K562 (cell line): ENCODE results near the gene ADIG. TPM values are rescaled to one million over a fixed set of nuclear protein-coding genes. Genes with fewer than 3 reads are reported as not detected.

Experiments
- polyA plus RNA-seq, 8 experiments: library from polyadenylated mRNA; depleted of rRNA in 4 of 8; stranded (reverse) in 5 of 8; unstranded in 3 of 8; fragments of >200 nt; fragmentation: Nextera tagmentation in 2 of 8; fragmentation: Illumina TruSeq in 1 of 8; extraction: Ambion mirVana in 2 of 8; extraction: Trizol in 1 of 8; gene quantifications; 2 replicates each; pipeline versions ENCODE4 v1.2.1 to v1.2.3, GENCODE V29; 2011 to 2014; ENCODE audit warnings: inconsistent platforms in 1 of 8, missing spikeins in 1 of 8
- total RNA-seq, 7 experiments: library from RNA; depleted of rRNA in 6 of 7; stranded (reverse); fragments of >200 nt in 6 of 7; fragmentation: Illumina TruSeq in 2 of 7; extraction: Trizol in 2 of 7; gene quantifications; 2 replicates each; pipeline versions ENCODE4 v1.2.1 to v1.2.3, GENCODE V29; 2011 to 2021; ENCODE audit warnings: low replicate concordance in 1 of 7
- TF ChIP-seq, protein P1 (sequence below): fragments of 450-650 bp; IDR thresholded peaks from 2 replicates; pipeline ENCODE4 v1.6.1; 2016; ENCODE audit warnings: mild to moderate bottlenecking, moderate library complexity

Gene ADIG
- total and polyA plus RNA-seq, 9 of the 15 experiments (the other 6 are each of a cell fraction or from before 2014, with no cell fraction given), result not detected

DNA sequence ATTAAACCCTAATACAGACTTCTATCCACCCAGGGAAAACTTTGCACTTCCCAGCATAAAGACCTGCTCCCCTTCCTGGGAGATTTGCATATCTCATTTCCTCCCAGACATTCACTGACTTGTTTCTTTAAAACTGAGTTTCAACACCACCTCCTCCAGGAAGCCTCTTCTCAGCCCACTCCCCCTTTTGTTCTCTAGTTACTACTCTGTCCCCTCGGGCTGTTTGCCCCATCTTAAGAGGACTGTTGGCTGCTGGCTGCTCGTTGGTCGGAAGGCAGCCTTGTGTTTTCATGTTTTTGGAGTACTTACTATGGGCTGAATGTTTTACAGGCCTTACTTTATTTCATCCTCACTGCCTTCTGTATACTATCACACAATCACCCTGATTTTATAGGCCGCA is 27.2 kb downstream of the ADIG start (continued):
- TF ChIP-seq, protein P1, sequence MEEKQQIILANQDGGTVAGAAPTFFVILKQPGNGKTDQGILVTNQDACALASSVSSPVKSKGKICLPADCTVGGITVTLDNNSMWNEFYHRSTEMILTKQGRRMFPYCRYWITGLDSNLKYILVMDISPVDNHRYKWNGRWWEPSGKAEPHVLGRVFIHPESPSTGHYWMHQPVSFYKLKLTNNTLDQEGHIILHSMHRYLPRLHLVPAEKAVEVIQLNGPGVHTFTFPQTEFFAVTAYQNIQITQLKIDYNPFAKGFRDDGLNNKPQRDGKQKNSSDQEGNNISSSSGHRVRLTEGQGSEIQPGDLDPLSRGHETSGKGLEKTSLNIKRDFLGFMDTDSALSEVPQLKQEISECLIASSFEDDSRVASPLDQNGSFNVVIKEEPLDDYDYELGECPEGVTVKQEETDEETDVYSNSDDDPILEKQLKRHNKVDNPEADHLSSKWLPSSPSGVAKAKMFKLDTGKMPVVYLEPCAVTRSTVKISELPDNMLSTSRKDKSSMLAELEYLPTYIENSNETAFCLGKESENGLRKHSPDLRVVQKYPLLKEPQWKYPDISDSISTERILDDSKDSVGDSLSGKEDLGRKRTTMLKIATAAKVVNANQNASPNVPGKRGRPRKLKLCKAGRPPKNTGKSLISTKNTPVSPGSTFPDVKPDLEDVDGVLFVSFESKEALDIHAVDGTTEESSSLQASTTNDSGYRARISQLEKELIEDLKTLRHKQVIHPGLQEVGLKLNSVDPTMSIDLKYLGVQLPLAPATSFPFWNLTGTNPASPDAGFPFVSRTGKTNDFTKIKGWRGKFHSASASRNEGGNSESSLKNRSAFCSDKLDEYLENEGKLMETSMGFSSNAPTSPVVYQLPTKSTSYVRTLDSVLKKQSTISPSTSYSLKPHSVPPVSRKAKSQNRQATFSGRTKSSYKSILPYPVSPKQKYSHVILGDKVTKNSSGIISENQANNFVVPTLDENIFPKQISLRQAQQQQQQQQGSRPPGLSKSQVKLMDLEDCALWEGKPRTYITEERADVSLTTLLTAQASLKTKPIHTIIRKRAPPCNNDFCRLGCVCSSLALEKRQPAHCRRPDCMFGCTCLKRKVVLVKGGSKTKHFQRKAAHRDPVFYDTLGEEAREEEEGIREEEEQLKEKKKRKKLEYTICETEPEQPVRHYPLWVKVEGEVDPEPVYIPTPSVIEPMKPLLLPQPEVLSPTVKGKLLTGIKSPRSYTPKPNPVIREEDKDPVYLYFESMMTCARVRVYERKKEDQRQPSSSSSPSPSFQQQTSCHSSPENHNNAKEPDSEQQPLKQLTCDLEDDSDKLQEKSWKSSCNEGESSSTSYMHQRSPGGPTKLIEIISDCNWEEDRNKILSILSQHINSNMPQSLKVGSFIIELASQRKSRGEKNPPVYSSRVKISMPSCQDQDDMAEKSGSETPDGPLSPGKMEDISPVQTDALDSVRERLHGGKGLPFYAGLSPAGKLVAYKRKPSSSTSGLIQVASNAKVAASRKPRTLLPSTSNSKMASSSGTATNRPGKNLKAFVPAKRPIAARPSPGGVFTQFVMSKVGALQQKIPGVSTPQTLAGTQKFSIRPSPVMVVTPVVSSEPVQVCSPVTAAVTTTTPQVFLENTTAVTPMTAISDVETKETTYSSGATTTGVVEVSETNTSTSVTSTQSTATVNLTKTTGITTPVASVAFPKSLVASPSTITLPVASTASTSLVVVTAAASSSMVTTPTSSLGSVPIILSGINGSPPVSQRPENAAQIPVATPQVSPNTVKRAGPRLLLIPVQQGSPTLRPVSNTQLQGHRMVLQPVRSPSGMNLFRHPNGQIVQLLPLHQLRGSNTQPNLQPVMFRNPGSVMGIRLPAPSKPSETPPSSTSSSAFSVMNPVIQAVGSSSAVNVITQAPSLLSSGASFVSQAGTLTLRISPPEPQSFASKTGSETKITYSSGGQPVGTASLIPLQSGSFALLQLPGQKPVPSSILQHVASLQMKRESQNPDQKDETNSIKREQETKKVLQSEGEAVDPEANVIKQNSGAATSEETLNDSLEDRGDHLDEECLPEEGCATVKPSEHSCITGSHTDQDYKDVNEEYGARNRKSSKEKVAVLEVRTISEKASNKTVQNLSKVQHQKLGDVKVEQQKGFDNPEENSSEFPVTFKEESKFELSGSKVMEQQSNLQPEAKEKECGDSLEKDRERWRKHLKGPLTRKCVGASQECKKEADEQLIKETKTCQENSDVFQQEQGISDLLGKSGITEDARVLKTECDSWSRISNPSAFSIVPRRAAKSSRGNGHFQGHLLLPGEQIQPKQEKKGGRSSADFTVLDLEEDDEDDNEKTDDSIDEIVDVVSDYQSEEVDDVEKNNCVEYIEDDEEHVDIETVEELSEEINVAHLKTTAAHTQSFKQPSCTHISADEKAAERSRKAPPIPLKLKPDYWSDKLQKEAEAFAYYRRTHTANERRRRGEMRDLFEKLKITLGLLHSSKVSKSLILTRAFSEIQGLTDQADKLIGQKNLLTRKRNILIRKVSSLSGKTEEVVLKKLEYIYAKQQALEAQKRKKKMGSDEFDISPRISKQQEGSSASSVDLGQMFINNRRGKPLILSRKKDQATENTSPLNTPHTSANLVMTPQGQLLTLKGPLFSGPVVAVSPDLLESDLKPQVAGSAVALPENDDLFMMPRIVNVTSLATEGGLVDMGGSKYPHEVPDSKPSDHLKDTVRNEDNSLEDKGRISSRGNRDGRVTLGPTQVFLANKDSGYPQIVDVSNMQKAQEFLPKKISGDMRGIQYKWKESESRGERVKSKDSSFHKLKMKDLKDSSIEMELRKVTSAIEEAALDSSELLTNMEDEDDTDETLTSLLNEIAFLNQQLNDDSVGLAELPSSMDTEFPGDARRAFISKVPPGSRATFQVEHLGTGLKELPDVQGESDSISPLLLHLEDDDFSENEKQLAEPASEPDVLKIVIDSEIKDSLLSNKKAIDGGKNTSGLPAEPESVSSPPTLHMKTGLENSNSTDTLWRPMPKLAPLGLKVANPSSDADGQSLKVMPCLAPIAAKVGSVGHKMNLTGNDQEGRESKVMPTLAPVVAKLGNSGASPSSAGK, result no peak
- TF ChIP-seq, all 486 proteins: peak for 0
